HG03460 (cell line): ENCODE measurements around the gene SH3BGRL3.
A peak's percentile ranks its signal among the peaks of the same experiment; 100 is the strongest.

Experiments
- ATAC-seq: cut with Tn5 transposase; IDR thresholded peaks from one replicate; pipeline ENCODE4 v1.9.1; 2021; ENCODE audit not compliant: unreplicated experiment

Gene SH3BGRL3

DNA sequence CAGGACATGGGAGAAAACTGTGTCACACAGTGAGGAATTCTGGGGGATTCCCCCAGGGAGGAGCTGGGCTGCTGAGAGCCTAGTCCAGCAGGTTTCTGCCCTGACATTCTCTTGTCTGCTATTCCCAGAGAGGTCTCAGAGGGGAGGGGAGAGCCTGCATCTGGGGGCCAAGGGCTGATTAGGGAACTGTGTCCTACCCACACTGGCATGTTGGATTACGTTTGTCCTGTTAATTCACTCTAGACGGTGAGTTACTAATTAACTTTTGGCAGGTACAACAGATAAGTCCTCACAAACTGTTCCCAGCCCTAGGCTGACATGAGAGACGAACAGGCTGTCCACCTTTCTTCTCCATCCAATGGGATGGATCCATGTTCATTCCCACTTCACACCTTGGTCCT lies 2.6 kb upstream of the SH3BGRL3 start:
- no peak for ATAC-seq

DNA sequence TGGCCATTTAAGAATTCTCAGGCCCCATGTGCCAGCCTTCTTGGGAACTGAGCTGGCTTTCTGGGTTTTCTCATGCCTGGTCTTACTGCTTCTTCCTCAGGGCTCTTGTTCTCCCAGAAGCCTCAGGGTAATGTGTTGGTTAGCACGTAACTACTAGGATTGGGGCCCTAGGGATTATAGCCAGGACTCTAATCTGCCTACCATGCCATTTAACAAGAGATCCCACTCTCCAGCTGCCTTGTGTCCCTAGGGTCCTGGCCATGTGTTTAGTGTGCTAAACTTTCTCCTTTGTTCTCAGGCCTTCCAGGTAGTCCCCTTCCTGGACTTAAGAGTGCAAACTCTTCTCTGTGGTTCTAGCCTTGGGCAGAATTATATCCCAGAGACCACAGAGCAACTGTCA lies 2.2 kb upstream of the SH3BGRL3 start:
- no peak for ATAC-seq

DNA sequence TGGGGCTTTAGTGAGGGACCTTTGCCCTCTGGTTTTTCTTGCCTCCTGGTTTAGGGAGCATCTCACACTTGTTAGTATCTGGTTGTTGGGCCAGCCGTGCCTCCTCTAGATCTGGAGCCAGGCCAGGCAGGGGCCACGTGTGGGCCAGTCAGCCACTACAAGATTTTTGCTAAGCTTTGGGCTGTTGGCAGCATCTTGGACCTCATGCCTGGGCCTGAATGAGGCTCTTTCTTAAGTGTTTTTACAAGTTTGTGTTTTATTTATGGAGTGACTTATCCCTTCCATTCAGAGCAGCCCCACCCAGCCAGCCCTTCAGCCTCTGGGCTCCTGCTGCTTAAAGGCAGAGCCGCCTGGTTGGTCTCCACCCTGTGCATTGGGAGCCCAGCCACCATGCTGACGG lies 1.6 kb upstream of the SH3BGRL3 start:
- ATAC-seq = no peak

DNA sequence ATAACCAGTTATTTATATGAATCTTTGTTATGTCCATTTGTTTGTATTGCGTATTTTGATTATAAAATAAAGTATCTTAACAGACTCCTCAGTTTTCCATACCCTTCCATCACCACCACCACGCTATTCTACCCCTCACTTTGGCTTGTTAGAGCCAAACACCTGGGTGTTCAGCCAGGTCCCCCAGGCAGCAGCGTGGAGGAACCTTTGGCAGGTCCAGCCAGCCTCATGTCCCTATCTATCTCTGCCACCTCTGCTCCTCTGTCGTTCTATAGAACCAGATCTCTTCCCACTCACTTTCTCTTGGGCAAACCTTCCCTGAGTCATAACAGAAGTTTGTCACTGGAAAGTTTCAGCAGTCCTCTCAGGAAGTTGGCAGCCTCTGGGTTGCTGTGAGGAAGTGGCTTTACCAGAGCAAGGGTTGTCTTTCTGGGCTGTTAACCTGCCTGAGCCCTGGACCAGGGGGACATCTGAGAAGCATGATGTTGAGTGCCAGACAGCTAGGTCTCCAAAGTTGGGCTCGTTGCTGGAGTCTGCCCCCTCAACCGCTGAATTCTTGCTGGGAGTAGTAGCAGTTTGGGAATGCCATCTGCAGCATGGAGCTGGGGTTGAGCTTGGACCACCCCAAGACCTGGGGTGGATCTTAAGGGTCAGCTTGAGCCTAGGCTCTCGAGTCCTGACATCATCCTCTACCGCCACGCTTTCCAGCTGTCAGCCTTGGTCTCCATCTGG lies 996 bp upstream of the SH3BGRL3 start:
- ATAC-seq = no peak

DNA sequence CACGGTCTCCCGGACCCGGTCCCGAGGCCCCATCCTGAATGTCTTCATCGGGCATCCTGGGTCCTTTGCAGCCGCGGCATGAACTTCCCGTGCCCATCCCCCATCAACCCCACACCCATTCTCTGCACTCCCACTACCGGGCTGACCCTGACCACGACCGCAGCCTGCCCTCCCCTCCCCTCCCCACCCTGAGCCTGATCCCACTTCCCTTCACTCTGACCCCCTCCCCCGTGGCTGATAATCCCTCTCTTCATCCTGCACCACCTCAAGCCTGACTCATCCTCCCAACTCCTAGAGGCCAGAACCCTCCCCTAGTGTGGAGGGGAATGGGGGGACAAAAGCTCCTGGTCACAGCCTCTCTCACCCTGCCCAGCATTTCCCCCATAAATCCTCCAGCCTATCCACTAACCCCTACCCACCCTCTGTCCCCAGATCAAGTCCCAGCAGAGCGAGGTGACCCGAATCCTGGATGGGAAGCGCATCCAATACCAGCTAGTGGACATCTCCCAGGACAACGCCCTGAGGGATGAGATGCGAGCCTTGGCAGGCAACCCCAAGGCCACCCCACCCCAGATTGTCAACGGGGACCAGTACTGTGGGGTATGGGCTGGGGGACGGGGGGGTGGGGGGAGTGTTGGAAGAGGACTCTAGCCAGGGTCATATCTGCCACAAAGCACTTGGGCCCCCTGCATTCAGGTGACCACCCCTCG lies 602 bp downstream of the SH3BGRL3 start:
- ATAC-seq = no peak

DNA sequence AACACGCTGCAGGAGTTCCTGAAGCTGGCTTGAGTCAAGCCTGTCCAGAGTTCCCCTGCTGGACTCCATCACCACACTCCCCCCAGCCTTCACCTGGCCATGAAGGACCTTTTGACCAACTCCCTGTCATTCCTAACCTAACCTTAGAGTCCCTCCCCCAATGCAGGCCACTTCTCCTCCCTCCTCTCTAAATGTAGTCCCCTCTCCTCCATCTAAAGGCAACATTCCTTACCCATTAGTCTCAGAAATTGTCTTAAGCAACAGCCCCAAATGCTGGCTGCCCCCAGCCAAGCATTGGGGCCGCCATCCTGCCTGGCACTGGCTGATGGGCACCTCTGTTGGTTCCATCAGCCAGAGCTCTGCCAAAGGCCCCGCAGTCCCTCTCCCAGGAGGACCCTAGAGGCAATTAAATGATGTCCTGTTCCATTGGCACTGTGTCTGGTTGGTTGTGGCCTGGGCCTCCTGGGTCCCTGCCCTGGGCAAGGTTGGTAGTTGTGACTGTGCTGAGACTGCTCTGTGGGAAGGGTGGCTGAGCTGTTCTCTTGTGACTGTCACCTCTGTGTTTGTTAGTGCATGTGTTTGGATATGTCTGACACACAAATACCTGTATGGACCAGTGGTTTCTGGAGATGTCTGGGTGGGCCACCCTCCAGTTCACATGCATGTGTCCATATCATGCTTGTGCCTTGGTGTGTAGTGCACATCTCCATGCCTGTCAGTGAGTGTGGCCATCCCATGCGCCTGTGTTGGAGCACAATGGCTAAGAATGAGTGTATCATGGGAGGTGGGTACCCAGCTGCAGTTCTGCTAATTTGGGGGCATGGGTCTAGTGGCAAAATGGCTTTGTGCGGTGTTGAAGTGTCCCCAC lies 1.4 kb downstream of the SH3BGRL3 start:
- no peak for ATAC-seq

DNA sequence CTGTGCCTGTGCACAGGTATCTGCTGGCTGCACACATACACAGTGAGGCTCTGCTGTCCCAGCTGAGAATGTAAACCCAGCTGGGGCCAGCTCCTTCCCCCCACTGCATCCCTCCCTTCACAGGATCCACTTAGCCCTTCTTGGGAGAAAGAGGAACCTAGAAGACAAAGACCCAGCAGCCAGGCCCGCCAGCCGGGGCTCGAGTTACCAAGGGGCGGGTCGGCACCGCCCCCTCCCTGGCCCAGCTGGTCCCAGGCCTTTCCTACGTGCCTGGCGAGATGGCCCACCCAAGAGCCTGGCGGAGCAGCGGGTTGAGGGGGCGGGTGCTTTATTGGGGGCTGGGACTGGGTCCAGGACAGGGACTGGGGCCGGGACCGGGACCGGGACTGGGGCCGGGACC lies 2.1 kb downstream of the SH3BGRL3 start:
- no peak for ATAC-seq

DNA sequence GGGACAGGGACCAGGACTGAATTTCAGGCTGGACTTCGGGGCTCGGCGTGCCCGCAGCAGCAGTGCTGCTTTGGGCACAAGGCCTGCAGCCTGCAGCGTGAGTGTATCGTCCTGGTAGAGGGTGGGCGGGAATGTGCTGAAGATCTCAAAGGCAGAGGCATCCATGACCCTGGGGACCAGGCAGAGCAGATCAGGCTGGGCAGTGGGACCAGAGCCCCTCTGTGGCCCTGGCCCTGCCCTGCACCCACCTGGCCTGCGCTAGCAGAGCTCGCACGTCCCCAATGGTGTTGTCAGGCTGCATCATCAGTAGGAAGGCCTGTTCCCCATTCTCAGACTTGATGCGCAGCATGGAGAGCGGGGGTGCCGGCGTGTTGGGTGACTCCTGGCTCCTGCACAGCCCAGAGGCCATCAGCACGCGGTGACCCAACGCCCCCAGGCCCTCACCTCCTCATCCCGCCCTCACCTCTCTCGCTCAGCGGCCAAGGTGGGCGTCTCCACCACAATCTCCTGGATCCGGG lies 2.6 kb downstream of the SH3BGRL3 start:
- no peak for ATAC-seq

DNA sequence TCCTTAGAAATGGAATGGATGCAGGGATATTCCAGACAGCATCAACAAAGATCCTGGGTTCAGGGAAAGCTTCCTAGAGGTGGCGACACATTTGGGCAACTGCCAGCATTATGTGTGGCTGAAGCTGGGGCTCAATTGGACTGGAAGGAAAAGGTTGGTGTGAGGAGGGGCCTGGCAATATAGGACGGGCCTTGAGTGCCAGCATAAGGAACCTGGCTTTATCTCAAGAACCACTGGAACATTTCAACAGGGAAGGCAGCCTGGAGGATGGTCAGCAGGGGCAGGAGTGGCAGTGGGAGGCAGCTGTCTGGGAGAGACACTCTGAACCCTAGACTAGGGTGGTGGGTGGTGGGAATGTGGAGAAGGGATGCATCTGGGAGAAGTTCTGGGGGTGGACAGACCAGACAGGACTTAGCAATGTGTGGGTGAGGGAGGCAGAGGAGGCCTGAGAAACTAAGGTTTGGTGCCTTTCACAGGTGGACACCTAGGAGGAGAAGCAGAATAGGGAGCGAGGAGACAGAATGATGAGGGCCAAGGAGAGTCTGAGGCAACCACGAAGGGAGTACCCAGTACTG lies 3.5 kb downstream of the SH3BGRL3 start:
- no peak for ATAC-seq

DNA sequence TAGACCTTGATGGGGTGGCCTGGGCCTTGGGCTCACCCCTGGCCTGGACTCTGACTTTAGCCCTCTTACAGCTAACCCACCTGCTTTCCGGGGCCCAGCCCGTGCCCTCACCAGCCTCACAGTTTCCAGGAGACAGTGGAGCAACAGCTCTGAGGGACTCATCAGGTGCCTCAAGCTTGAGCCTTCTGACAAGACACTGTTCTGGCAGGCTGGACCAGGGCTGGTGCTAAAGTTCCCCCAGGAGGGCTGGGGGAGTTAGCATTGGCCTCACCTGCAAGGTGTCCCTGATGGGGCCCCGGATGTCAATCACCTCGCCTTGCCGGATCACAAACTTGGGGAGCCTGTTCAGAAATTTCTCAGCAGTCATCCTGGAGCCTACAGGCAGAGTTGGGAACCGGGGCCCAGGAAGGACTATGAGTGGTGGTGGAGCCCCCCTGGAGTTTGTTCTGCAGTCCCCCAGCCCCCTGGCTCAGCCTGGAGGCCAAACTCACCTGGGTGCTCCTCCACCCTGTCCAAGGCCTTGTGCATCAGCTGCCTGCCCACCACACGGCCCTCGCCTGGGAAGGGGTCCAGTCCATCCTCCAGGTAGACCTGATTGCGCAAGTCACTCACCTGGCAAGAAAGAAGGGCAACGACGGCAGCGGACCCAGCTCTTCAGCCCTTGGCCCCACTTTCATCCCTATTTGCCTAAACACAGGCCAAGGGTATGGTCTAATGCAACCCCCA lies 4.1 kb downstream of the SH3BGRL3 start:
- no peak for ATAC-seq

DNA sequence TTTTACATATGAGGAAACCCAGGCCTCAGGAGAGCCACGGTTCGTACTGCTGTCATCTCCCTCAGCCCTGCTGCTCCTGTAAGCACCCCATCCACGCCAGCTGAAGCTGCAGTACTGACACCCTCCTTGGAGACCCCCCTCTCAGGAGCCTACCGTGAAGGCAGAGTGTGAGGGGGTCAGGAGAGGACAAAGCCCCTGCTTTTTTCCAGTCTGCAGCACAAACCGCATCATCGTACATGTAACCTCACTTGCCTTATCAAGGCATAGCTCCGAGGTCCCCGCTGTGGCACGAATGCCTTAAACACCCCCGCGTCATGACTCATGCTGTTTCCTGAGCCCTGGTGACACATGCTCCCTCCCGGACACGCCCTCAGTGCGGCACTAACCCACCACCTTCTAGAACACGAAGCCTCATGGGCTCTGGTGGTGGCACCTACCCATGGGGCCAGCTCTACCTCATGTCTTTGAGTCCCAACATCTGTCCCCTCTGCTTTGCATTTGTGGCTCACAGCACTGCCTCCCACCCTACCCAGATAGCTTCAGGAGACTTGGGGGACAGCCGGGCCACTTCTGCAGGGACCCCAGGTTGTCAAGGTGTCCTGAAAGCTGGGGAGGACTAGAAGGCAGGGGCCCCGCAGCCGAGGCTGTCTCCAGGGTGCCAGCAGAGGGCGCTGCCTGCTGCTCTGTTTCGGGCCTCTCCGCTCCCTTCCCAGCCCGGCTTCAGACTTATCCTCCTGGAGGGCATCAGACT lies 4.9 kb downstream of the SH3BGRL3 start:
- ATAC-seq = no peak

DNA sequence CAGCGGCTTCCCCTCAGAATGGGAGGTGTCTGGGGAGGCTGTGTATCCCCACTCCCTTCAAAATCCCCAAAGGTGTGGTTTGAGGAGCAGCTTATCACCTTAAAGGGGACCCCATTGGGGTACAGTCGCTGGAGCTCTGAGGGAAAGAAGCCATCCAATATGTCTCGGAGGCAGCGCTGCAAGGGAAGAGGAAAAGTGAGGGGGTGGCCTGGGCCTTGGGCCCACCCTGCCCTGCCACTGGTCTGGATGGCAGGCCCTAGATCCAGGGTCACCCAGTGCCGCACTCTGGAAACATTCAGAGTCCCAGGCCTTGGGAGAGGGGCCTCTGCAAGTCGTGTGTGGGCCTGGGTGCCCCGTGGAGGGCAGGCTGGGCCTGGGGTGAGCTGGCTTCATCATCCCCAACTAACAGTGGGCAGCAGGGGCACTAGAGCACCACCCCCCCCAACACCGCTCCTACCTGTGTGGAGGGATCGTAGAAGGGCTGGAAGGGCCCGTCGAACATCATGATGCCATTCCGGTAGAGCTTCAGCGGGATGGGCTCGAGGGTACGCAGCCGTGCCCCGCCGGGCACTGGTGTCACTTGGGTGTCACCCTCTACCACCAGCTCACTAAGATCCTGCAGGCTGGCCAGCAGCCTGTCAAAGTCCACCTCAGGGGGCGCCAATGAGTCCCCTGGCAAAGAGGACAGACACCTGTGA lies 5.6 kb downstream of the SH3BGRL3 start:
- no peak for ATAC-seq

DNA sequence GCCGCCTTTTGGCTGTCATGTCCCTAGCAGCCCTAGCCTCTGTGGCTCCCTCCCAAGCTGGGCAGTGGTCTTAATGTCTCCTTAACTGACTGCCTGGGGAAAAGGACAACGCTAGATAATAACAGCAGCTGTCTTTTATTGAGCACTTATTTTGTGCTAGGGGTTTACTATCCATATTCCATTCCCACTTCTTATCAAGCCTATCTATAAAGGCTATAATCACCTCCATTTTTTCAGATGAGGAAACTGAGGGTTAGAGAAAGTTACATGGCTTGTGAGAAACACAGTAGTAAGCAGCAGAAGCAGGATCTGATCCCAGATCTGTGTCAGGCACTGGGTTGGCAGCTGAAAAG lies 6.2 kb downstream of the SH3BGRL3 start:
- ATAC-seq = no peak

DNA sequence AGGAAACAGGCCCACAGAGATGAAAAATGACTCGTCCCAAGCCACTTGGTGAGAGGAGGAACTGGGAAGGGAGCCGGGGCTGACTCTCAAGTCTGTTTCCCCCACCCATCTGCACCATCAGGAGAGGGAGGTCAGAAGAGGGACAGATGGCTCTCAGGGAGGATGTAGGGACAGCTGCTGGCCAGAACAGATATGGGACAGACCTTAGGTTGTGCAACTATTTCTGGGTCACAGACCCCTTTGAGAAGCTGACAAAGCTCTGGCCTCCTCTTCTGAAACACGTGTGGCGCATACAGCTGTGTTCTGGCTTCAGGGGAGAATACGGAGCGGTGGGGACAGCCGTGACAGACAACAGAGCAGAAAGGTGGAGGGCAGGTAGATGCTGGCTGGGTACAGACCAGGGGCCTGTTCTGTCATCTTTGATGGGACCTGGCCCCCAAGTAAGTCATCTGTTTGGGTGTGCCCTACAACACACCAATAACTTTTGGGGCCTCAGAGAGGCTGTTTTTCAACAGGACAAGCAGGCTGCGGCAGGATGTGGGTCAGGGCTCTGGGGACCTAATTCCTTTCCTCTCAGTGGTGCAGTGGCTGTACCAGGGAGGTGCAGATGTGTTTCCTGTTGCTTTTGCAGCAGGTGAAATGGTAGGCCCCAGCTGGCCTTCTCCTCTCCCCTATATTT lies 7.3 kb downstream of the SH3BGRL3 start:
- peak; percentile 38 for ATAC-seq

DNA sequence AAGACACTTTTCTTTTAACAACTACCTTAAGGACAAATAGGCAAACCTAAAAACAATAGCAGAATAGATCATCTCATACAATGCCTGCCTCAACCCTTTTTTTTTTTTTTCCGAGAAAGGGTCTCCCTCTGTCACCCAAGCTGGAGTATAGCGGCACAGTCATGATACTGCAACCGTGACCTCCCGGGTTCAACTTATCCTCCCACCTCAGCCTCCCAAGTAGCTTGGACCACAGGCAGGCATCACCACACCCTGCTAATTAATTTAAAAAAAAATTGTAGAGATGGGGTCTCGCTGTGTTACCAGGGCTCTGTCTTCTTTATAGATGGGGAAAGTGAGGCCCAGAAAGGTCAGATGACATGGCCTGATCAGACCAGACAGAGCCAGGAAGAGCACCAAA lies 7.9 kb downstream of the SH3BGRL3 start:
- ATAC-seq = no peak

DNA sequence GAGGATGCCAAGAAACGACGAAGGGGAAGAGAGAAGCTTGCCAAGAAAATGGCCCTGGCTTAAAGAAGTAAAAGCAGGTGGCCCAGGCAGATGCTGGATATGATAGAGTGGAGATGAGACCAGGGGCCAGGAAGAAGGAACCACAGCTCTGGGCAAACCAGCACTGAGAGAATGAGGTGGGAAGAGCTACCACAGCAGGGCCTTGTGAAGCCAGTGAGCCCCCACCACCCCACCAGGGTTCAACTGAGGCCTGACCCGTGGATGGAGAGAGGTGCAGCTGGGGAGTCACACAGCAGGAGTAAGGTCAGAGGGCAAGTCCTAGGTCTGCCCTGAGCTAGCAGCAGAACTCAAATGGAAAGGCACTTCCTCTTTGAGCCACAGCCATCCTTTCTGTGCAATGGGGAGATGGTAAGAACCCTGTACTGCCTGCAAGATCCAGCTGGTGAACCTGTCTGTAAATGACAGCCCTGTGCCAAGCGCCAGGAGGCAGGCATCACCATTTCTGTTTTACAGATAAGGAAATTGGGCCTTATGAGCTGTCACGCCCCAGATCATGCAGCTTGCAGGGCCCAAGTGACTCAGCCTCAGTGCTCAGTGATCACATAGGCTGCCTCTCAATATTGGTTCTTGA lies 8.5 kb downstream of the SH3BGRL3 start:
- ATAC-seq = no peak

DNA sequence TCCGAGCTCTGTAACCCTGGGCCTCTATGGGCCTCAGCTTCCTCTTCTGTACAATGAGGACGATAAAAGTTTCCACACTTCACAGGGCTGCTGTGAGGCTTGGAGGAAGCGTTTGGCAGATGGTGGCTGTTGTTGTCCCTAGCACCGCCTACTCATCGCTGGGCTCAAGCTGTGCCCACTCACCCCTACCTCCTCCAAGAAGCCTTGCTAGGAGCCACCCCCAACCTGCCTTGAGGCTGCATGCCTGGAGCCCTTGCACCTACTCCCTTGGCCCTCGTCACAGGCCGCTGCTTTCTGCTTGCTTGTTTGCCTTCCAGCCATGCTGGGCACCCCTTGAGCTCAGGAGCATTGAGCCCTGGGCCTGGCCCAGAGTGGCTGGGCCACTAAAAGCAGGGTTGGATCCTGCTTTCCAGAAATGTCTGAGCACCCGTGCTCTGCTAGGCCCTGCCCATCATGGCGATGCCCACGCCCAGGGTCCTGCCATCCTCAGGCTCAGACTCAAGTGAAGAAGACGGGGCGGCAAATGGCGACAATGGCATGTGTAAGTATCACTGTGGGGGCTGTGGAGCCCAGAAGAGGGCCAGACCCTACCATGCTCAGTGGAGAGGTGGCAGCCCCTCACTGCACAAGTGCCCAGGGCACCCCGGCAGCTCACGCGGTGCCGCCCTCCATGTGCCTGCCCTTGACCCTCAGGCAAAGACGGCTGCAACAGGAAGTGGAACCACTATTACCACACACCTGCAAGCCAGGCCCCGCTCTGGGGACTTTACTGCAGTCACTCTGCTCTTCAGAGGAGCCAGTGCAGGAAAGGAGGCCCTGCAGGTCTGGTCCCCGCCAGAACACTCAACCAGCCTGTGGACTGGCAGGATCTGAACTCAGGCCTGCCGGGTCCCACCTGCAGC lies 9.5 kb downstream of the SH3BGRL3 start:
- ATAC-seq = peak; percentile 34
